Medulla oblongata (tissue), 1 donor: ENCODE data around the gene RAB38.

Experiments used
- DNase-seq: peaks from one replicate; pipeline ENCODE4 v3.0.0-alpha.2; 2015; ENCODE audit errors: extremely low spot score

The RAB38 gene

DNA sequence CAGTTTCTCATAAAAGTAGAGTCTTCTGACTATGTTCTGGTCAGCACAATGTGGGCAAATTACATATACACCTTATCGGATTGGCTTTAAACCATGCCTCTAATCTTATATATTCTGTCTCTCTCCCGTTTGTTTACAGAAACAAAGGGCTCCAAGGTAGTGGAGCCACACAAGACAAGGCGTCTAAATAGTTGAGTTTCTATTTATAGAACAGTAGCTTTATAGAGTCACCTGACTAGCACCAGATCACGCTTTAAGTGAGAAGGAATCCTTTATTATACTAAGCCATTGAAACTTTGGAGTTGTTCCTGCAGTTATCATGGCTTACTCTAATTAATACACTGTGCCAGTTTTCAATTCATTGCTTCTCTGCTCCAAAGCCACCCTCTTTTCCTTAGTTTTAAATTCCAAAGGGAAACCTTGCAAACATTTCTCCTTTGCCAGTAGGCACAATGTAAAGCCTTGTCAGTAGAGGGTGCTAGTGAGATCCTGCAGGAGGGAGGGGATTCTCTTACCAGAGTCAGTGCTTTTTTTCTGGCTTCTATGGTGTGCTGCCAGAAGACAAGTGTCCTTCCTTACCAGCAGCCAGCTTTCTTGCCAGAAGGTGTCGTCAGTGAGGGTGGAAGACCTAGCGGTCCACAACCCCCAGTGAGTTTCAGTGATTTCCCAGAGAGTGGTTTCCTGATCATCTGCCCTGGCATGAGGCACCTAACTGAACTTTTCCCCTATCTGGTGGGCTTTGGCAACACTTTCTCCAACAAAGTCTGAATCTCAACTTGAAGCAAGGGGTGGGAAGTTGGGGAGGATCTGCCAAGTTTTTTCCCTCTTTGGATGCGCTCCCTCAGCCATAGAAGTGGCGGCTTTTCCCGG is 71.7 kb downstream of the RAB38 start:
- DNase-seq, result peak; percentile 28

DNA sequence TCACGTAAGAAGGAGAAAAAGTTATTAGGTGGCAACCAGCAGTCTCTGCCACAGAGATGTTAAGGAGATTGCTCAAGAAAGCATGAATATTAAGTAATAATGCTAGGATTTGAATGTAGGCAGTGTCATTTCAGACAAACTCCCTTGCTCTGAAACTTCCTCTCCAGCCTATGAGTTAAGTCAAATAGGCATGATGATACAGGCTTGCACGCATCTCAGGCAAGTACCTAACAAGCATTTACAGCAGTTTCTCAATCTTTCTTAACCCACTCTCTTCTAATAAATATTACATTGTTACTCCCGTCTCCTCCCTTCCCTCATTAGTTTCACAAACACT is 72.7 kb downstream of the RAB38 start:
- no peak for DNase-seq

DNA sequence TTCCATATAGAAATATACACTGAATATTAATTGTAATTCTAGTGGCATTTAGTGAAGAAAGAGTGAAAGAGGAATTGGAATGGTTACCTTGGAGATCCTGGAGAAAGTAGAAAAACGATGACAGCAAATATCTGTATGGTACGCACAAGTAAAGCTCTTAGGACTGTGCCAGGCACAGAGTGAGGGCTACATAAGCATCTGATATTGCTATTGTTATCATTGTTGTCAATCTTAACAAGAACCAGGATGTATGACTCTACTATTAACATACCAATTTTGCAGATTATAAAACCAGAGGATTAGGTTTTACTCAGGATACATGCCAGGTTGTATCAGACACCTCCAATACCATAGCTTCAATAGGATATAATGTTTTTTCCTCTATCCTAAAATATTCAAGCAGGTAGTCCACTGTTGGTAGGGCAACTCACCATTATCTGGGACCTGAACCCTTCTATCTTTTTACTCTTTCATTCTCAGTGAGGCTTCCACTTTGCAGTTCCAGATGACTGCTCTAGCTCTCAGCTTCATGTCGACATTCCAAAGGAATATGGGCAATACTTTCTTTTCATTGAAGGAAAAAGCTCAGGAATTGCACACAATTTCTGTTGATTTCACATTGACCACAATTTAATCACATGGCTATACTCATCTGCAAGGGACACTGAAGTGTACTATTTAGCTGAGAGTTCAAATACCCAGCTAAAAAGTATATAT is 73.2 kb downstream of the RAB38 start:
- no peak for DNase-seq

DNA sequence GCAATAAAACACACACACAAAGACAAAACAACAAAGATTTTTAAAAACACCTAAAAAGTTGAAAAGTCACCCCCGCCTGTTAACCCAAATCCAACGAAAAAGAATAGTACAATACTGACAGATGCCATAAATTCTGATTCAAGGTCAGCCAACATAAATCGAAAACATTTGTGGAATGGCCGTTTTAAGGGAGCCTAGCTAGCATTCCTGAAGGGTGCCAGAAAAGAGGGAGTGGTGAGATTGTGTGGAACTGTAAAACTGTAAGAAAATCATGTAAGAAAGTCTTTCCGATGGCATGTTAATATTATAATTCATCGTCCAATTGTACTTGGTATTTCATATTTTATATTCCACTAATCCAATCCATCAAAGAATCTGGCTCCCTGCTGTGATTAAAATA is 75.1 kb downstream of the RAB38 start:
- DNase-seq, result no peak

DNA sequence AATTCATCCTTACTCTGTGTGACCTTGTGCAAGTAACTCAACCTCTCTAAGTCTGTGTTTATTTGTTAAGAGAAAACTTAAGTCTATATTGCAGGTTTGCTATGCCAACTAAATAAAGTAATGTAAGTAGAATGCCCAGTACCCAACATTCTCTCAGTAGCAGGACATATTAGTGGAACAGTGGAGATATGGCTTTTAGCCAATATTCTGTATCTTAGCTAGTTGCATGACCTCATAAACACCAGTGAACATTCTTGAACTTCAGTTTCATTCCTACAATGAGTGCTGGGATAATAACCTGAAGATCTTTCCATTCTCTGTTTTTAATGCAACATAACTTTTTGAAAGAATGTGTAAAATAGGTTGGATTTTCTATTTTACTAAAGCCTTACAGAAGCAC is 77.0 kb downstream of the RAB38 start:
- no peak for DNase-seq

DNA sequence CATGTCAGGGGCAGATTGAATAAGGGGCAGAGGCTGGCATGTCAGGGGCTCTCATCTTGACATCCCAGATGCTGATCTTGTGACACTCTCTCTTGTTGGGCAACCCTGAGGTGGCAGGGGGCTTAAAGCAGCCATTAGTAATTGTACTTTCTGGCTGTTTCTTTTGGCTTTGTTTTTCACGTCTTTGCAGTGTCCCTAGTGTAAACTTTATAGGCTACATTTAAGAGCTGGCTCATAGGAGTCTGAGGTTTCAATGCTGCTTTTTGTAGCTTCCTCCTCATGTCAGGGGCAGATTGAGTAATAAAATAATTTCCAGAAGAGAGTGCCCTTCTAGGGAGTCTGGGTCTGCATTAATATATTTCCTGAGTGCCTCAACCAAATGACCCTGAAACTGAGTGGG is 86.1 kb downstream of the RAB38 start:
- DNase-seq, result no peak

DNA sequence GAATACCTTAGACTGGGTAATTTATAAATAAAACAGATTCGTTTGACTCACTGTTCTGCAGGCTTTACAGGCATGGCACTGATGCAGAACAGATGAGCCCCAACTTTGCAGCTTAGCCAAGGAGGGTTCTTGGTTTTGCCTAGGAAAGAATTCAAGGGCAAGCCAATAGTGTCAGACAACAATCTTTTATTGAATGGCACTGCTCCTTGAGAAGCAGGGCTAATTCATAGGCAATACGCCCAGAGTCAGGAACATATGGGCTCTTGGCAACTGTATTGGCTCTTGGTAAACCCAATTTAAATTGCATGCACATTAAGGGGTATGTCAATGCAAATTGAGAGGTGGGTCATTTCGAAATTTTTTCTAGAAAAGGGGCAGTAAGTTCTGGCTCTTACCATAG is 87.9 kb downstream of the RAB38 start:
- no peak for DNase-seq

DNA sequence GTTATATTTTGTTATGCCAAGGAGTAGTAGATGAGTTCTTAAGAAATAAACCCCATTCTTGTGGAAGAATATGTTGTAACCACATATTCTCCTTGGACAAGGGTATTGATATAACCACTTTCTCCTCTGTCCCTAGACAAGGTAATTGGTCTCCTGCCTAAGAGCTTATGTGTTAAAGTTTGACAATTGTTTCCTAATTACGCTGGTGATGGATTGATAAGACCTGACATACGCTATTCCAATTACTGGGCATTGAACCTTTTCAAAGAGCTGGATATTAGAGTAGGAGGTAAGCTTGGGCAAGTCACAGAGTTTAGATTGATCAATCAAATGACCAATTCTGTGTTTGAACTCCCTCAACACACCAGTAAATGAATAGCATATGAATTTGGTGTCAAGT is 88.9 kb downstream of the RAB38 start:
- no peak for DNase-seq

DNA sequence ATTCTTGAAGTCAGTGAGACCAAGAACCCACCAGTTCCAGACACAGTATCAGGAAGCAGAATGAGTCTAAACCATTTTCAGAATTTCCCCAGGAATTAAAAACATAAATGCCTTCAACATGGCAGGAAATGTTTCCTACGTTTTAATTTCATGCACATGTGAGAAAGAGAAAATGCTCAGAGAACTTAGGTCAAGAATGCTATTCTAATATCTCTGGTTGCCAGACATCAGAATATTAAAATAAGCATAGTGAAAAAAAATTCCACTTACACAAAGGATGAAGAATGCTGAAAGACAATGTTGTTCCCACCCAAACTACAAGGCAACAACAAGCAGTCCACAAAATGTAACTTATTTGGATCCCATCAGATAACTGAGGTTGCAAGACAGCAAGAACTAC is 104.8 kb downstream of the RAB38 start:
- no peak for DNase-seq

DNA sequence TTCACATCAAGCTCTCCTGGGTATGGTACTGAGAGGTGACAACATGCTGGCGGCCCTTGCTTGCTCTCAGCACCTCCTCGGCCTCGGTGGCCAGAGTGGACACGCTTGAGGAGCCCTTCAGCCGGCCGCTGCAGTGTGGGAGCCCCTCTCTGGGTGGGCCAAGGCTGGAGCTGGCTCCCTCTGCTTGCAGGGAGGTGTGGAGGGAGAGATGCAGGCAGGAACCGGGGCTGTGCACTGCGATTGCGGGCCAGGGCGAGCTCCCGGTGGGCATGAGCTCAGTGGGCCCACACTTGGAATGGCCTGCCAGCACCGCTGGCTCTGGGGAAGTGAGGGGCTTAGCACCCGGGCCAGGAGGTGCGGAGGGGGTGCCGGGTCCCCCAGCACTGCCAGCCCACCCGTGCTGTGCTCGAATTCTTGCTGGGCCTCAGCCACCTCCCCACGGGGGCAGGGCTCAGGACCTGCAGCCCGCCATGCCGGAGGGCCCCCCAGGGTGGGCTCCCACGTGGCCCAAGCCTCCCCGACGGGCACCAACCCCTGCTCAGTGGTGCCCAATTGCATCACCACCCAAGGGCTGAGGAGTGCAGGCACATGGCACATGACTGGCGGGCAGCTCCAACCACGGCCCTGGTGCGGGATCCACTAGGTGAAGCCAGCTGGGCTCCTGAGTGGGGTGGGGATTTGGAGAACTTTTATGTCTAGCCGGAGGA is 106.2 kb downstream of the RAB38 start:
- DNase-seq, result no peak

DNA sequence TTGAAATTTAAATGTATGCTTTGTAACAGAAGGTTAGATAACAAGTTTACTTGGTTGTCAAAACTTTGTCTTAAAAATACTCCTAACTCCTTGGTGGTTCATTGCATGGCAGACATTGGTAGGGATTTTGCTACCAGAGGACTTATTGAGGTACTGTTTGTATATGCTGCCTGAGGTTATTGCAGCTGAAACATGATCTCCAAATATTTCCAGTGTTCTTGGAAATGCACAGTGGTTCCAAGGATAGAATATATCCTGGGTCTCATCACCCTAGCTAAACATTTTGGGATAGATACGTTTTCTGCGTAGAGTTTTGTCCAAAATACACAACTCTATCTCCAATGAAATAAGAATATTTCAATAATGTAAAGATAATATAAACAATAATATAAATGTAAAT is 109.2 kb downstream of the RAB38 start:
- DNase-seq, result no peak

DNA sequence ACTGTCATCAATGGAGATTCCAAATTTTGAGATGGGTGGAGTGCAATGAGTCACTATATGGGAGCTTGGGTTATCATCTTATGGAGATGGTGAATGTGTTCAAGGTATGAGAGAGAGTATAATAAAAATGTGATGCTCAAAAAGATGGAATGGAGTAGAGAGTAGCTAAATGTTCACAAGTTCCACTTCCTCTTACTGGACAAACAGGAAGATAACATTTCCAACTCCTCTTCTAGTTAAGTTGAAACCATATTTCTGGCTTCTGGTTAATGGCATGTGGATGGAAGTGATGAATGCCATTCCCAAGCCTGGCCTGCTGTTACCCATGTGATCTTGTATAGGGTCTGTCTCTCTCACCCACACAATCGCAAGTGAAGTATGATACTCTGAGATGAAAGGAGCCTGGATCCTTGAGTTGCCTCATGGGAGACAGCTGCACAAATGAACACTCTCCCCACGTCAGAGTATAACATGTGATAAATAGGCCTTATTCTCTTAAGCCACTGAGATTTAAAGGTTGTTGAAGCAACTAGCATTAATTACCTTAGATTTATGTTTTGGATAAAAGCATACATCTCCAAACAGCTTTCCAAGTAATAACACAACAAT is 111.0 kb downstream of the RAB38 start:
- DNase-seq, result no peak
